Measurements from ENCODE around the gene ACMSD.
"Not testable (repeated sequence)": the region's sequence is repeated elsewhere in the genome, so short reads cannot be mapped to it uniquely, and the experiment has no call there.

ACMSD gene

DNA sequence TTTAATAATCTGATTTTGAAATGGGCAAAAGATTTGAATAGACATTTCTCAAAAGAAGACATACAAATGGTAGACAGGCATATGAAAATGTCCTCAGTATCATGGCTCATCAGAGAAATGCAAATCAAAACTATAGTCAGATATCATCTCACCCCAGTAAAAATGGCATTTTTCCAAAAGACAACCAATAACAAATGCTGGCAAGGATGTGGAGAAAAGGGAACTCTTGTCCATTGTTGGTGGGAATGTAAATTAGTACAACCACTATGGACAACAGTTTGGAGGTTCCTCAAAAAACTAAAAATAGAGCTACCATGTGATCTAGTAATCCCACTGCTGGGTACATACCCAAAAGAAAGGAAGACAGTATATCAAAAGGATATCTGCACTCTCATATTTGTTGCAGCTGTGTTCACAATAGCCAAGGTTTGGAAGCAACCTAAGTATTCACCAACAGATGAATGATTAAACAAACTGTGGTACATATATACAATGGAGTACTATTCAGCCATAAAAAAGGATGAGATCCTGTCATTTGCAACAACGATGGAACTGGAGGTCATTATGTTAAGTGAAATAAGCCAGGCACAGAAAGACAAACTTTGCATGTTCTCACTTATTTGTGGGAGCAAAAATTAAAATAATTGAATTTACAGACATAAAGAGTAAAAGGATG, 69.2 kb downstream of the ACMSD start:
- DNase-seq (ENCODE audit: low spot score): not testable (repeated sequence)

DNA sequence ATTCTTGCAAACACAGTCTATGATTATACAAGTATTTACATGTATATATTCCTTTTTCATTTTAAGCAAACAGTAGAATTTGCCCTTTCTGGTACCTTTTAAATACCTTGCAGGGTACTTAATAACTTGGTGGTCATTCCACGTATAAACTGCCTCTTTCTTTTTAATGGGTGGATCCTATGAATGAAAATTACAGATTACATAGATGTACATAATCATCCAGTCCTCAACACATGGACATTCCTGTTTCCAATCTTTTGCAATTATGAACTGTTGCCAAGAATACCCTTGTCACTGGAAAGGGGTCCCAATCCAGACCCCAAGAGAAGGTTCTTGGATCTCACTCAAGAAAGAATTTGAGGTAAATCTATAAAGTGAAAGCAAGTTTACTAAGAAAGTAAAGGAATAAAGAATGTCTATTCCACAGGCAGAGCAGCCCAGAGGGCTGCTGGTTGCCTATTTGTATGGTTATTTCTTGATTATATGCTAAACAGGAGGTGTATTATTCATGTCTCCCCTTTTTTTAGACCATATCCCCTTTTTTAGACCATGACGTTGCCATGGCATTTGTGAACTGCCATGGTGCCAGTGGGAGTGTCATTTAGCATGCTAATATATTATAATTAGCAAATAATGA, 72.5 kb downstream of the ACMSD start:
- DNase-seq (ENCODE audit: low spot score): no peak

DNA sequence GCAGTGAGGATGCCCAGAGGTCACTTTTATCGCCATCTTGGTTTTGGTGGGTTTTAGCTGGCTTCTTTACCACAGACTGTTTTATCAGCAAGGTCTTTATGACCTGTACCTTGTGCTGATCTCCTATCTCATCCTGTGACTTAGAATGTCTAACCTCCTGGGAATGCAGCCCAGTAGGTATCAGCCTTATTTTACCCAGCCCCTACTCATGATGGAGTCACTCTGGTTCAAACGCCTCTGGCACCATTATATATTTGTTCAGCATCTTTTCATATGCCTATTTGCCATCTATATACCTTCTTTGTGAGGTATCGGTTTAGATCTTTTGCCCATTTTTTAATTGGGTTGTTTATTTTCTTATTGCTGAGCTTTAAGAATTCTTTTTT, 73.0 kb downstream of the ACMSD start:
- DNase-seq (ENCODE audit: low spot score): no peak

DNA sequence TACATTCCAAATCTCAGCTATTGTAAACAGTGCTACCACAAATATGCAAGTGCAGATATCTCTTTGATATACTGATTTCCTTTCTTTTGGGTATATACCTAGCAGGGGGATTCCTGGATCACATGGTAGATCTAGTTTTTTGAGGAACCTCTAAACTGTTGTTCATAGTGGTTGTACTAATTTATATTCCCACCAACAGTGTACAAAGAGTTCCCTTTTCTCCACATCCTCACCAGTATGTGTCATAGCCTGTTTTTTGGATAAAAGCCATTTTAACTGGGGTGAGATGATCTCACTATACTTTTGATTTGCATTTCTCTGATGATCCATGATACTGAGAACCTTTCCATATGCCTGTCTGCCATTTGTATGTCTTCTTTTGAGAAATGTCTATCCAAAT, 73.9 kb downstream of the ACMSD start:
- no peak for DNase-seq (ENCODE audit: low spot score)

DNA sequence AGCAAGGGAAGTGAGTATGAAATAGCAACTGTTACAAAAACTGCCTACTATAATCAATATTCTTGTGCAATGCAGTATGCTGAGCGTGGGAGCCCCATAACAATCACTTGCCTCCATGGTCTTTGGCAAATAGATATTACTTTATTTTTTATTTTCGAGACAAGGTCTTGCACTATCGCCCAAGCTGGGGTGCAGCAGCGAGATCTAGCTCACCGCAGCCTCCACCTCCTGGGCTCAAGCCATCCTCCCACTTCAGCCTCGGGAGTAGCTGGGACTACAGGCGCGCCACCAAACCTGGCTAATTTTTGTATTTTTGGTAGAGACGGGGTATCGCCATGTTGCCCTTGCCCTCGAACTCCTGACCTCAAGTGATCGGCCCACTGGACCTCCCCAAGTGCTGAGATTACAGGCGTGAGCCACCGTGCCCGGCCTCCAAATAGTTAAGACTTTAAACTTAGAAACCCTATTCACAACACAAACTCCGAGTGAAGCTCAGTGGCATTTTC, 79.0 kb downstream of the ACMSD start:
- no peak for DNase-seq (ENCODE audit: low spot score)

DNA sequence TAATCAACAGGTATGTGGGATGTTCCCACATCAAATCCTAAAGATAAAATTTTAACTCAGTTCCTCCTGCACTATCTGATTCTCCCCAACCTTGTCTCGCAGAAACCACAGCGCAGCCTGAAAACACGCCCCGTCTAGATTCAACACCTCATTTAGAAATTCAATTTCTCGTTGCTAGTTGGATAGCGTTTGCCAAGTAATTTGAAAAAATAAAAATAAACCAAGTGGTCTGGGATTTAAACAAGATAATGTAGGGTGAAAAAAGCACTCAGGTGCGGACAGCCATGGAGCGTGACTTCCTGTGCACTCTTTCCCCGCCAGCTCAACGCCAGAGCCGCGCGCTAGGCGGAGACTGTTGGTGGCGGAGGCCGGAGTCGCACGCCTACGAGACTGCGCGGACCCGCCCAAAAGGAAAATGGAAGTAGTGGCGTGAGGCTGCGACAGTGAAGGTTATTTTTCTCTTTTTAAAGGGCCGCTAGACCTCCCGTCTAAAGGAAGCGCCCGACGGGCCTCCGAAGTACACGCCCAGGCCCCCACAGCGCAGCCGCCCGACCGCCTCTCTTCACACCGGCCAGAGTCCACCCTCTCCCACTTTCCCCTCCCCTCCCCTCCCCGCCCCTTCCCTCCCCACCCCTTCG, 79.6 kb downstream of the ACMSD start:
- DNase-seq (ENCODE audit: low spot score): no peak

DNA sequence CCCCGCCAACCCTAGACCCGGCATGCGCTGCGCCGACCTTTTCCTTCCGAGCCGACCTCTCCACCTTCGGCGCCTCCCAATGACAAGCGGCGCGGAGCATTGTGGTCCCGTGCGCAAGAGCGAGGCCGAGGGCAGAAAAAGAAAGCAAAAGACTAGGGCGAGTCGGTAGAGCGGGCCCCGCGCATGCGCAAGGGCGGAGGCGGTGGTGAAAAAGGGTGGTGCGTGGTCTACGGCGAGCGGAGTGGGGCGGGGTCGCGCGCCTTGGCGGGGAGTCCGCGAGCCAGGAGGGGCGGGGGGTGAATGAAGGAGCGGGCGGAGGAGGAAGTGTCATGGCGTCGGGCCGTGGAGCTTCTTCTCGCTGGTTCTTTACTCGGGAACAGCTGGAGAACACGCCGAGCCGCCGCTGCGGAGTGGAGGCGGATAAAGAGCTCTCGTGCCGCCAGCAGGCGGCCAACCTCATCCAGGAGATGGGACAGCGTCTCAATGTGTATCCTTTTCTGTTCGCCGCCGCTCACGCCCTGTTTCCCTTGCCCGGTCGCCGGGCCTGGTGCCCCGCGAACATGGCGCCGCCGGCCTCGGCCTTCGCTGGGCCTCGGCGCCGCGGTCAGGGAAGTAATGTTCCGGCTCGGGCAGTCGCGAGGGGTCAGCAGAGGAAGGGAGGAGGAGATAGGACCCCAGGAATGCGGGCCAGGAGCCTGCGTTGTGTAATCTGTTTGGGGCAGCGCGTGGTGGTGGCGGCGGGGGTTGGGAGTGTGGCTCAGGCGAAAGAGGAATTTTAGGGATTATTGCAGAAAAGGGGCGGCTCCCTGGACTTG, 80.3 kb downstream of the ACMSD start, which contains the start of gene CCNT2:
Gene CCNT2, plus strand, starts transcription at position 297 of the 815 bp plus-strand sequence. Its CDS starts 33 bp downstream, at position 330.
- peak; percentile 99 for DNase-seq (ENCODE audit: low spot score)

DNA sequence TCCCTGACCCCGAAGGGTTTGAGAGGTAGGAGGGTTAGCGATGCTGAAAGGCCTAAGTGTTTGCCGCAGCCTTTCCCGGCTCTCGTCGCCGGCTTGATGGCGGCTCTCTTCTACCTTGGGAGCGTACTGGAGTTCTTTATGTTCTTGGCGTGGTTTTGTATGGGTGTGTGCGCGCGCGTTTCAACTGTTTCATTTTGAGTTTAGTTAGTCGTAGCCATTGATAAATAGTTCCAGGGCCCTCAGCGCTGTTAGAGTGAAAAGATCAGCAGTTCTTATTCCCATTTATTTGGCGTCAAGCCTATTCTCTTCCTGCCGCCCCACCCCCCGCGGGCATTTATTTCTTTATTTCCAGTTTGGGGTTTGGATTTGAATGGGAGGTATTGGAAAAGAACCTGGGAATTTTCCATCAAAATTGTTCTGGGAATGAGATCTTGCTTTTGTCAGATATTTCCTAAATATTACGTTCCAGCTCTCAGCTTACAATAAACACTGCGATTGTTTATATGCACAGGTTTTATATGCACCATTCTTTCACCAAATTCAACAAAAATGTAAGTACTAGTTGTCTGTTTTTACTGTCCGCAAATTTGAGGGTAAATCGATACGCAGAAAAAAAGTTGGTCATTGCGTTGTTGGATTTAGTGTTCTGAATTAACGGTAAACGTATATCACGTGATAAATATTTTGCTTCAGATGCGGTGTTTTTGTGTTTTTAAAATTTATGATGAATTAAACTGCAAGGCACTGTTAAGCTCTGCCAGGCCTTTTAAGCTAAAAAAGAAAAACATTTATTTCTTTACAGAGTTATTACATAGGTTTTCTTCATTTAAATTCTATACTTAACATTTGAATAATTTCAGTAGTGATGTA, 81.2 kb downstream of the ACMSD start:
- DNase-seq (ENCODE audit: low spot score): peak; percentile 18

DNA sequence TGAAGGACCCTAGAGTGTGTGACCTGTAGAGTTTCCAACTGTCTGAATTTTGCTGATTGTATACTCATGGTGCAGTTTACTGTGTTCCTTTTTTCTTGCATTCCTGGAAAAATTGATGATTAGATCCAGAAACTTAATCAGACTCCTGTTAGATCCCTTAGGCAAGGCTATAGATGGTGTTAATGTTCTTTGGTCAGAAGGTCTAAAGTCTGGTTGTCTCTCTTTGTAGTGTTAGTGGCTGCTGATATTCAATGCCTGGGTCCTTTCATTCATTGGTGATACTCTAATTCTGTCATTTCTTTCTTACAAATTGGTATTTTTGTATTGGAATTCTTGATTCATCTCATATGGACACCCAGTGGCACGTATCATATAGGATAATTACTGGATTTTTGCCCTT, 86.5 kb downstream of the ACMSD start:
- no peak for DNase-seq (ENCODE audit: low spot score)

DNA sequence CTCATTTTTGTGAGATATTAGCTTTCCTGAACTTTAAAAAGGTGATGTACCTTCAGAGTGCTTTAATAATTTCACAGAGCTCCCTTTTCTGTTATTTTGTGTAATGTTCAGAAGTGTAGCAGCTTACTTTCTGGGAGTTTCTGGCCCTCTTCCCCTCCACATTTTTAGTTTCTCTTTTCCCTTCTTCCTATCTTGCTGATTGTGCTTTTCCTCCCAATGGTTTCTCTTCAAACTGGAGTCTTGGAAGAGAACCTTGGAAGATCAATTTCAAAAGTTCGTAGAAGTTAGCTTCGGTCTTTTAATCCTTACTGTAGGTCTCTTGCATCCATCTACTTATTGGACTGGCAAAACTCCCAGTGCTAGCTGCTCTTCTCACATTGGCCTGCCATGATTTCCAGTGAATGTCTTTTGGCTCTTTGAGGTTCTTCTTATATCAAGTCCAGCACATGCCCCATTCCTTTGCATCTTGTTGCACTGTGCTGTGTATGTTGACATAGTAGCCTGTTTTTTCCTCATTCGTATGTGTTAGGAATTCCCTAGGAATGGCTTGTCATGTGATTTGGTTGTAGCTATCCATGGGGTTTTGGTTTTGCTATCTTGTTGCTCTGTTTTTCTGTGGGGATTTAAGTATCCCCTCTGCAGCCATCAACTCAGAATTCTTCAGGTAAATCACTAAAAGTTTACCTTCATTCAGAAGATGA, 88.0 kb downstream of the ACMSD start:
- no peak for DNase-seq (ENCODE audit: low spot score)

DNA sequence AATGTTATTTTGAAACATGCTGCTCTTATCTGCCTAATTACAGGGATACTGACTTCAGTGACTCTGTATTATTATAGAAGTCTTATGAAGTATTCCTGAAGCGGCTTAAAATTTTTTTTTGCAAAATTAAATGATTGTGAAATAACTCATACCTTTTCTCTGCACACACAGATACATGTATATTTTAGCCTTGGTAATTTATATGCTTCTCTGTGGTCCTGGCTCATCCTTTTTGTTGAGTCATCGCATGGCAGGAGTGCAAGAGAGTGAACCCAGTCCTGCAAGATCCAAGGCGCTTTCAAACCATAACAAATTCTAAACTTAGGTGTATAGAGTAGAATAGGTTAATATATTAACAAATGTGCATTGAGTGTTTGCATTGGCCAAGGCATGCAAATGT, 88.8 kb downstream of the ACMSD start:
- DNase-seq (ENCODE audit: low spot score): peak; percentile 12

DNA sequence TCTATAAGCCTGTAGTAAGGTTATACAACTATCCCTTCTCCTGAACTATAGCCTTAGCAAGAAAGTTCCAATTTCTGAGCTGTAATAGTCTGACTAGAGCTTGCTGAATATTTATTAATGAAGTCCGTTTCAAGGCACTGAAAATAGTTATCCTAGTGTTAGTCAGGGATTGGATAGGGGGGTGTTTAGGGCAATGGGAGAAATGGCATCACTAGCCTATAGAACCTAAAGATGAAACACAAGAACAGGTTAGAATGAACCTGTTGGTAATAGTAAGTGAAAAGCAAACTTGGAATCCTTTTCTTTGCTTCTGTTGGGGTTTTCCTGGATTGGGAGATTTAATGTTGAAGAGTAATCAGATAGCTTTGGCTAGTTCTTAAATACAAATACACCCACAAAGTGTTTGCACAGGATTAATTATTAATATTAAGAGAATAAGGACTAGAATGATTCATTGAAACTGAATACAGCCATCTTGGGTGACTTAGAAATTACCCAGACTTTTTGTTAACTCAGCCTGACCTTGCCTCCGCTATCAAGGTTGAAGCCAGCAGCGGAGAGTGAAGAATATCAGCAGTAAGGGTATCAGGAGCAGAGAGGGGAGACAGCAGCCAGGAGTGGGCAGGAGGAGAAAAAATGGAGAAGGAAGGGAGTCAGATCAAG, 94.6 kb downstream of the ACMSD start:
- DNase-seq (ENCODE audit: low spot score): no peak

DNA sequence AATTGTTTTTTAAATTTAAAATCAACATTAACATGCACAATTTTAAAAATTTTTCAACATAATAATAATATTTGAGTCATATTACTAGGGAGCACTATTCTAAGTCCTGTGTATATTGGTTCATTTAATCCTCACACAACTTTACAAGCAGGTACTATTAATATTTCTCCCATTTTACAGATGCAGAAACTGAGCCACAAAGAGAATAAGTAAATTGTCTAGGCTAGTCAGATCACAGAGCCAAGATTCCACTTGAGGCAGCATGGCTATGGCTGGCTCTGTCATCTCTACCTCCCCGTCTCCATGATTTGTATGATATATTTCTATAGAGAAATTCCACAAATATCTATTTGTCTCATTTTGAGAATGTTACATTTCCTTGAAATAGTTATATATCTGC, 95.3 kb downstream of the ACMSD start:
- no peak for DNase-seq (ENCODE audit: low spot score)

DNA sequence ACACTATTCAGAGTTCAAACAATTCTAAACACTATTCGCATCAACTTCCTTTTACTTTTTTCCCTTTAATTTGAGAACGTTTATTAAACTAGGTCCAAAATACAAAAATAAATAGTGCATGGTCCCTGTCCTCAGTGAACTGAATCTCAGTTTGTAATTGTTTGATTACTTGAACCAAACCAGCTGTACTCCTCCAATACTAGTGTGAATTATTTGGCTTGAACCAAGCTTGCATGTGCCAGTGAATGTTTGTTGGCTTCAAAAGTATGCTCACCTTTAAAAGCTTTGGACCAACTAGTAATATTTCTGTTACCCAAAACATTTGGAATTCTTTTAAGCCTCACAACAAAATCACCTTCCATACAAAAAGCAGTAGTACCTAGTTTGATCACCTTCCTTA, 95.7 kb downstream of the ACMSD start:
- DNase-seq (ENCODE audit: low spot score): no peak

DNA sequence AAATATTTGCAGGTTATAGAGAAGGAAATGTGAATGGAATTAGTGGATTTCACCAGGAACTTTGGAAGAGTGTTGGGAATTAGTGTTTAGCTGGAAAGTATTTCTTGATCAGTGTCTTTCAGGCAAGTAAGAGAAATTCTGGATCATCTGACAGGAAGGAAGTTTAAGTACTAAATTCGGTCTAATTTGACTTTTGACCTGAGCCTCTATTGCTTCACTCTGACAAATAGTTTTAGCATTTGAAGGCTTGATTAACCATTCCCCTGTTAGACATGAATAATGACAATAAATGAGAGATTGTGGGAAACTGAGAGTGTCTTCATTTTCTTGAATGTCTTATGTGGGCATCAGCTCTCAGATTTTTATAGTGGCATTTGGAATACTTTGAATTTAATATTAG, 96.2 kb downstream of the ACMSD start:
- no peak for DNase-seq (ENCODE audit: low spot score)

DNA sequence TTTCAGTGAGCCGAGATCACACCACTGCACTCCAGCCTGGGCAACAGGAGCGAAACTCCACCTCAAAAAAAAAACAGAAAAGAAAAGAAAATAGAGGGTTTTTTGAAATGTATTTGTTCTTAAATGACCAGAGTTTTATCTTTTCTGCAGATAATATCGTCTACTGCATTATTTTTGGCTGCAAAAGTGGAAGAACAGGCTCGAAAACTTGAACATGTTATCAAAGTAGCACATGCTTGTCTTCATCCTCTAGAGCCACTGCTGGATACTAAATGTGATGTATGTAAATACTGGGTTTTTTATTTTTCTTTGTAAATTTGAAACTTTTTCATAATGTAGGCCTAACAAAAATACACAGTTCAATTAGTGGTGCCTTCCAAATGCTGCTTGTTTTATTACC, 98.3 kb downstream of the ACMSD start:
- no peak for DNase-seq (ENCODE audit: low spot score)

DNA sequence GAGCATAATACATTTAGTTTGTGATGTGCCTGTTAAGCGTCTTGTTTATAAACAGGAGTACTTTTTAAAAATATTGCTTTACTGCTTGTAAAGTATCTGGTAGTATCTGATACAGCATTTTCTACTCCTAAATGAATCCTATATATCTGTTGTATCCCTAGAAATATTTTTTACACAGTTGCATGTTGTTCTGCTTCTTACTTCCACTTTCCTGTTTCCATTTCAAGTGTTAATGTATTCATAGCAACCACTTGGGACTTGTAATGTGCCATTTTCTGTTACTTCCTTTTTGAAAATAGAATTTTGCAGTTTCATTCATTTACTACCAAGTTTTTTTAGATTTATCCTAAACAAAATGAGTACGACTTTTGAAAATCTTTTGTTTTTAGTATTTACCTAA, 105.1 kb downstream of the ACMSD start:
- no peak for DNase-seq (ENCODE audit: low spot score)

DNA sequence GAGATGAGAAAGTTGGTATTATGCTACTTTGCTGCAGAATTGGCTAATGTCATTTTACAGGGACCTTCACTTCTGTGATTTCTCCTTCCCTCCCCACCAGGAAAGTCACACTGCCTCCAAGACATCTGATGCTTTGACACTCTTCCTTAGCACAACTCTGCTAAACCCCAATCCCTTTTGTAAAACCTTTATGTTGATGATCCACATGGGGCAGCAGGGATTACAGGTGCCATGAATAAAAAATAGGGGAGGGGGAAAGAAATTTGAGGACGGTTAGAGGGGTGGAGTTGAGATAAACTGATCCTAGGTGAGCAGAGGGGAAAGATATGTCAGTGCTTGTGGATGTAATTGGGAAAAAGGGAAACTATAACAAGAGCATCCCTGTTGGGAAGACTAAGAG, 106.6 kb downstream of the ACMSD start:
- DNase-seq (ENCODE audit: low spot score): no peak

DNA sequence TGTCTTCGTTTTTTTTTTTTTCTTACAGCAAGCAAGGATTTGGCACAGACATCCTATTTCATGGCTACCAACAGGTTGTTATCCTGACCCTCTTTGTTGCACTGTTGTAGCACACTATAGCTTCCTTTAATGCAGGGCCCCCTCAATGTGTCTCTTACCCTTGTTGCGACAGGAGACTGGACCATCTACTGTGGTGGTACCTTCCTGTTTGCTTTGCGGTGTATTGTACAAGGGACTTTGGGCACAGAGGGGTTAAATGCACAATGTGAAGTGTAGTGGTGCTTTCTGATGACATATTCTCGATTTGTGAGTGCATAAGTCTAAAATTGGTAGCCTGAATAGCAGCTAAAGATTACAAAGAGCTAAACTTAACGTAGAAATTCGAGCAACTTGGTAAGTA, 107.7 kb downstream of the ACMSD start:
- DNase-seq (ENCODE audit: low spot score): no peak

DNA sequence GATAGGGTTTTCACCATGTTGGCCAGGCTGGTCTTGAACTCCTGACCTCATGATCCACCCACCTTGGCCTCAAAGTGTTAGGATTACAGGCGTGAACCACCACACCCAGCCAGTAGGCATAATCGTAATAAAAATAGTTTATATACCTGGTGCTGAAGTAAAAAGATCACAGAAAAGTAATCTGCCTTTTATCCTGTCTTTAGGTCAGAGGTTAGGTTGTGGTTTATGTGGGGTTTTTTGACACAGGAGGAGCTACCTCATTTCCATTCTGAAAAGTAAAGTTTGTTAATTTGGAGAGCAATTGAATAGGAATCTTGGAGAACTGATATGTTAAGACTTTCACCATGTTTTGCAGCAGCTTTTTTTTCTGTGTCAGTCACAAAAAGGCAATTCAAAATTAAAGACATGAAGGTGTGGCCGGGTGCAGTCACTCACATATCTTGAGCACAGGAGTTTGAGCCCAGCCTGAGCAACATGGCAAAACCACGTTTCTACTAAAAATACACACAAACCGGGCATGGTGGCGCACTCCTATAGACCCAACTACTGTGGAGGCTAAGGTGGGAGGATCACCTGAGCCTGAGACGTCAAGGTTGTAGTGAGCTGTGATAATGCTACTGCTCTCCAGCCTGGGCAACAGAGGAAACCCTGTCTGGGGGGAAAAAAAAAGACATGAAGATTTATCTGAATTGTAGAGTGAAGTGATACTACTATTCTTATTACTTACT, 111.7 kb downstream of the ACMSD start:
- no peak for DNase-seq (ENCODE audit: low spot score)
